GM21423 (cell line): Measurements from ENCODE around the gene DOCK7.

Source experiments
- ATAC-seq: cut with Tn5 transposase; IDR thresholded peaks from one replicate; pipeline ENCODE4 v1.9.1; 2021; ENCODE audit warnings: mild to moderate bottlenecking, moderate library complexity; ENCODE audit not compliant: unreplicated experiment

Gene DOCK7

GRCh38 chr1:62462370-62462769 lies 225.8 kb downstream of the DOCK7 start:
- no peak for ATAC-seq

- no peak for ATAC-seq
These were observed 230.2 kb downstream of the DOCK7 start for GRCh38 chr1:62457955-62458354.

- ATAC-seq: no peak
These were observed 235.2 kb downstream of the DOCK7 start for GRCh38 chr1:62452951-62453350.

- ATAC-seq: no peak
These were observed 237.9 kb downstream of the DOCK7 start for GRCh38 chr1:62450301-62450700.

GRCh38 chr1:62448221-62448933 lies 239.8 kb downstream of the DOCK7 start:
- ATAC-seq: no peak

- ATAC-seq: no peak
These were observed 243.5 kb downstream of the DOCK7 start for GRCh38 chr1:62444701-62445100.

GRCh38 chr1:62439652-62440371 lies 248.4 kb downstream of the DOCK7 start:
- ATAC-seq: peak; percentile 25

- no peak for ATAC-seq
These were observed 250.0 kb downstream of the DOCK7 start for GRCh38 chr1:62438163-62438562.

GRCh38 chr1:62437273-62437940 lies 250.8 kb downstream of the DOCK7 start:
- no peak for ATAC-seq

GRCh38 chr1:62436466-62437272 lies 251.5 kb downstream of the DOCK7 start, which contains the start of gene USP1:
Gene USP1, plus strand, starts transcription at chr1:62437049. Its CDS starts 2,819 bp downstream, at chr1:62439868.
- ATAC-seq: peak; percentile 77

GRCh38 chr1:62436039-62436465 lies 252.1 kb downstream of the DOCK7 start:
- ATAC-seq: no peak

GRCh38 chr1:62435231-62436038 lies 252.8 kb downstream of the DOCK7 start:
- no peak for ATAC-seq

- ATAC-seq: no peak
These were observed 253.6 kb downstream of the DOCK7 start for GRCh38 chr1:62434618-62435001.

GRCh38 chr1:62433861-62434617 lies 254.1 kb downstream of the DOCK7 start:
- no peak for ATAC-seq

GRCh38 chr1:62429581-62429980 lies 258.6 kb downstream of the DOCK7 start:
- ATAC-seq: no peak

- no peak for ATAC-seq
These were observed 259.8 kb downstream of the DOCK7 start for GRCh38 chr1:62428351-62428750.

GRCh38 chr1:62426794-62427193 lies 261.4 kb downstream of the DOCK7 start:
- no peak for ATAC-seq

GRCh38 chr1:62426237-62426636 lies 261.9 kb downstream of the DOCK7 start:
- ATAC-seq: no peak

GRCh38 chr1:62425041-62425440 lies 263.1 kb downstream of the DOCK7 start:
- no peak for ATAC-seq
